GM18526 (cell line): ENCODE data around the gene SMARCA4.

Experiments used
- POLR2A ChIP-seq: IDR thresholded peaks from 3 replicates; pipeline ENCODE4 v1.6.1; 2011; ENCODE audit not compliant: insufficient read length; ENCODE audit errors: extremely low read depth

Gene SMARCA4

GRCh38 chr19:10987571-10988297 lies 26.9 kb downstream of the SMARCA4 start:
- no peak for TF ChIP-seq POLR2A

- TF ChIP-seq POLR2A = no peak
Measured at GRCh38 chr19:10988380-10988779, 27.6 kb downstream of the SMARCA4 start.

GRCh38 chr19:10988921-10989320 lies 28.1 kb downstream of the SMARCA4 start:
- TF ChIP-seq POLR2A = no peak

GRCh38 chr19:10991076-10991475 lies 30.2 kb downstream of the SMARCA4 start:
- no peak for TF ChIP-seq POLR2A

GRCh38 chr19:10991521-10992081 lies 30.8 kb downstream of the SMARCA4 start:
- no peak for TF ChIP-seq POLR2A

- TF ChIP-seq POLR2A = no peak
Measured at GRCh38 chr19:10995926-10996600, 35.2 kb downstream of the SMARCA4 start.

GRCh38 chr19:10998045-10998533 lies 37.3 kb downstream of the SMARCA4 start:
- TF ChIP-seq POLR2A = no peak

- TF ChIP-seq POLR2A = no peak
Measured at GRCh38 chr19:10998666-10999065, 37.8 kb downstream of the SMARCA4 start.

GRCh38 chr19:11005521-11005920 lies 44.7 kb downstream of the SMARCA4 start:
- no peak for TF ChIP-seq POLR2A

- no peak for TF ChIP-seq POLR2A
Measured at GRCh38 chr19:11007385-11007784, 46.6 kb downstream of the SMARCA4 start.

GRCh38 chr19:11007962-11008532 lies 47.2 kb downstream of the SMARCA4 start:
- no peak for TF ChIP-seq POLR2A

- no peak for TF ChIP-seq POLR2A
Measured at GRCh38 chr19:11010041-11010440, 49.2 kb downstream of the SMARCA4 start.

GRCh38 chr19:11012507-11012906 lies 51.7 kb downstream of the SMARCA4 start:
- TF ChIP-seq POLR2A = no peak

- TF ChIP-seq POLR2A = no peak
Measured at GRCh38 chr19:11013771-11014170, 52.9 kb downstream of the SMARCA4 start.

GRCh38 chr19:11014403-11014911 lies 53.6 kb downstream of the SMARCA4 start:
- no peak for TF ChIP-seq POLR2A

GRCh38 chr19:11016631-11017030 lies 55.8 kb downstream of the SMARCA4 start:
- TF ChIP-seq POLR2A = no peak
